T-cell (primary cell): ENCODE data around the gene TIAL1. TPM values are rescaled to one million over a fixed set of nuclear protein-coding genes. Genes with fewer than 3 reads are reported as not detected.

Source experiments
- ATAC-seq, 4 experiments: fragments of 200-7000 bp in 3 of 4; fragments of 150-1000 bp in 1 of 4; cut with Tn5 transposase; replicated peaks in 1 of 4; 1 replicate in 3 of 4; 2 replicates in 1 of 4; pipeline ENCODE4 v1.10.0; 2021; ENCODE audit warnings: moderate library complexity in 3 of 4, mild to moderate bottlenecking in 2 of 4, moderate number of reproducible peaks in 1 of 4
- CTCF ChIA-PET, 2 donors: fragments of 300-600 bp; sonication (Branson Sonifier 250); formaldehyde crosslinking; loops; one replicate each; lab custom pipeline; 2022; ENCODE audit warnings: antibody characterized with exemption in 2 of 2; lab: Charles Lee
- POLR2A ChIA-PET, 2 donors: fragments of 300-600 bp; sonication (Branson Sonifier 250); formaldehyde crosslinking; loops; one replicate each; lab custom pipeline; 2022; ENCODE audit warnings: antibody characterized with exemption in 2 of 2; lab: Charles Lee
- DNase-seq, 35 experiments: peaks; one replicate each; pipeline versions ENCODE4 v3.0.0 to v3.0.0-alpha.2; 2013 to 2023
- H3K27ac ChIP-seq: one replicate; pipeline ENCODE4 v1.5.1; 2013; ENCODE audit warnings: low read length
- H3K27me3 ChIP-seq, 2 experiments: replicated peaks in 1 of 2; 1 replicate in 1 of 2; 2 replicates in 1 of 2; pipeline versions ENCODE4 v1.6.1 to v1.7.0; 2013; ENCODE audit warnings: low read length in 1 of 2, mixed read lengths in 1 of 2; ENCODE audit not compliant: control insufficient read depth in 2 of 2, insufficient read depth in 2 of 2; ENCODE audit errors: extremely low read depth in 1 of 2
- H3K36me3 ChIP-seq, 2 donors: 1 replicate in 1 of 2; 2 replicates in 1 of 2; pipeline versions ENCODE4 v1.6.1 to v1.7.0; 2013; ENCODE audit warnings: low read length in 1 of 2; ENCODE audit not compliant: control insufficient read depth in 2 of 2, insufficient read depth in 1 of 2; ENCODE audit errors: extremely low read depth in 1 of 2
- H3K4me1 ChIP-seq, 2 experiments: 1 replicate in 1 of 2; 2 replicates in 1 of 2; pipeline versions ENCODE4 v1.6.1 to v1.7.0; 2013; ENCODE audit warnings: low read length in 2 of 2, mixed read lengths in 1 of 2; ENCODE audit not compliant: insufficient read depth in 2 of 2, control insufficient read depth in 1 of 2; ENCODE audit errors: extremely low read depth in 1 of 2
- H3K4me3 ChIP-seq, 2 donors: 1 replicate in 1 of 2; 2 replicates in 1 of 2; pipeline versions ENCODE4 v1.5.1 to v1.7.0; 2013; ENCODE audit warnings: mild to moderate bottlenecking in 2 of 2, low read length in 1 of 2, moderate library complexity in 1 of 2; ENCODE audit not compliant: control insufficient read depth in 1 of 2; ENCODE audit errors: extremely low read depth in 1 of 2
- H3K9me3 ChIP-seq: 2 replicates; pipeline ENCODE4 v1.7.0; 2013
- H3K27ac Mint-ChIP-seq, 2 donors: one replicate each; pipeline ENCODE4 v1.8.0; 2020 to 2021; ENCODE audit warnings: mild to moderate bottlenecking in 2 of 2, mixed read lengths in 2 of 2
- H3K27me3 Mint-ChIP-seq, 2 donors: one replicate each; pipeline ENCODE4 v1.8.0; 2021 to 2022; ENCODE audit warnings: mixed read lengths in 2 of 2
- H3K36me3 Mint-ChIP-seq: one replicate; pipeline ENCODE4 v1.8.0; 2021; ENCODE audit warnings: mixed read lengths
- H3K4me1 Mint-ChIP-seq, 3 donors: one replicate each; pipeline ENCODE4 v1.8.0; 2020 to 2022; ENCODE audit warnings: mixed read lengths in 3 of 3, mild to moderate bottlenecking in 1 of 3
- H3K4me3 Mint-ChIP-seq, 3 donors: one replicate each; pipeline ENCODE4 v1.8.0; 2020 to 2022; ENCODE audit warnings: mild to moderate bottlenecking in 3 of 3, mixed read lengths in 3 of 3, moderate library complexity in 3 of 3
- H3K9me3 Mint-ChIP-seq, 3 donors: one replicate each; pipeline ENCODE4 v1.8.0; 2020 to 2022; ENCODE audit warnings: mixed read lengths in 3 of 3
- WGBS: methylation state at CpG from one replicate; pipeline ENCODE4 v1.1.5; 2013; ENCODE audit warnings: missing lambda C conversion rate; ENCODE audit not compliant: insufficient coverage; 5-methylcytosine and 5-hydroxymethylcytosine counted together
- total RNA-seq, 35 experiments: library from RNA in 6 of 35; stranded (reverse) in 6 of 35; fragments of 120-200 nt in 1 of 35; gene quantifications; one replicate each; pipeline versions ENCODE4 v1.2.1 to v1.2.4 and lab custom pipeline; 2013 to 2026

Gene TIAL1
- total RNA-seq, 5 donors from 2014 or later (not counting 1 experiment from before 2014, with no cell fraction given) = 147 to 197 (median 156) TPM

DNA sequence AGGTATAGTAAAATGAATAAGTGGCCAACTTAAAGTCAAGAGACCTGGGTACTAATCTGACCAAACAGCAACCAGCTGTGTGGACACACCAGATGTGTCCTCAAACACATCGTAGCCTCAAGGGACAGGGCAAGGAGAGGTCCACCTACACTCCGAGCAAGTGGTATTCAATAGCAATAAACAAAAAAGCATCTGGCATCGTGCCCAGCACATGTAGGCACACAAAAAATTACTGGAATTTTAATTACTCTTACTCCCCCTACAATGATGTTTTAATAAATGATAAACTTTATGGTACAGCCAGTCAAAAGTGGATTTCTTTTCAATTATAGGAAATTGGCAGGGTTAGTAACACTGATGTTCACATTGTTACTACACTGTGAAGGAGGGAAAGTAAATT, 50.8 kb downstream of the TIAL1 start:
- Histone ChIP-seq H3K27ac (no peak overlapping the region), H3K36me3 (no peaks in the 10 kb centered on the region), H3K4me1 (peaks cover 0 to 15% of the 10 kb centered on the region in 2 experiments), H3K27me3 (peaks cover 0 to 7% of the 10 kb centered on the region in 2 experiments), H3K4me3 (no peak overlapping the region), H3K9me3 (no peaks in the 10 kb centered on the region)
- H3K36me3 Mint-ChIP-seq = no peaks in the 10 kb centered on the region
- peaks cover 3 to 15% (median 12%) of the 10 kb centered on the region in 3 donors for H3K4me1 Mint-ChIP-seq
- no peak overlapping the region for H3K4me3 Mint-ChIP-seq
- ChIA-PET CTCF (no interaction called here), POLR2A (interaction anchor here in 1 of 2 donors (0.6 kb wide), 1 partner anchor 273 kb away, joined by 5 read pairs; no protein-coding TSS in a partner anchor)
- no peaks in the 10 kb centered on the region for H3K9me3 Mint-ChIP-seq
- ATAC-seq (no peak), DNase-seq (no peak)
- peaks cover 0 to 12% of the 10 kb centered on the region in 2 donors for H3K27me3 Mint-ChIP-seq
- H3K27ac Mint-ChIP-seq = no peak overlapping the region
- WGBS = no CpG with 5 or more reads among the region's 3 CpGs

DNA sequence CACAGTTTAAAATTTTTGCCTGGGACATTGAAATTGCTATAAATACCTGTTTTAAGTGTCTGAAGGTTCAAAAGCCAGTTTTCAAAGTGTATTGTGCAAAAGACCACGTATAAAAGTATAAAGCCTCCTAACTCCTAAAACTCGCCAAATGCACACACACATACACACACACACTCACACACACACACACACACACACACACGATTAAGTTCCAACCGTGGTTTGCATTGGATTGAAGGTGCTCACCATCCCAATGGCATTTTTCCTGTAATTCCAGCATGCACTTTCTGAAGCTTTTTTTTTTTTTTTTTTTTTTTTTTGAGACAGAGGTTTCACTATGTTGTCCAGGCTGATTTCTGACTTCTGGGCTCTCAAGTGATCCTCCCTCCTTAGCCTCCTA, 51.5 kb downstream of the TIAL1 start:
- WGBS = 0% methylated on average over 1 of the region's 4 CpGs
- H3K4me1 ChIP-seq = peaks cover 1 to 20% of the 10 kb centered on the region in 2 experiments
- ChIA-PET CTCF (interaction anchor here (0.6 kb wide), 2 partner anchors 51 to 427 kb away, joined by 3 to 6 read pairs; no protein-coding TSS in a partner anchor), POLR2A (interaction anchor here in 1 of 2 donors (0.6 kb wide), 1 partner anchor 12 kb away, joined by 3 read pairs; no protein-coding TSS in a partner anchor)
- ATAC-seq (no peak), DNase-seq (no peak)
- no peaks in the 10 kb centered on the region for H3K36me3 Mint-ChIP-seq
- H3K27me3 Mint-ChIP-seq = peaks cover 0 to 12% of the 10 kb centered on the region in 2 donors
- H3K4me3 Mint-ChIP-seq = no peak overlapping the region
- H3K9me3 ChIP-seq = no peaks in the 10 kb centered on the region
- H3K27ac Mint-ChIP-seq = no peak overlapping the region
- H3K4me3 ChIP-seq = no peak overlapping the region
- H3K27ac ChIP-seq = no peak overlapping the region
- H3K27me3 ChIP-seq = peaks cover 0 to 7% of the 10 kb centered on the region in 2 experiments
- no peaks in the 10 kb centered on the region for H3K36me3 ChIP-seq
- H3K4me1 Mint-ChIP-seq = peaks cover 9 to 22% (median 19%) of the 10 kb centered on the region in 3 donors
- no peaks in the 10 kb centered on the region for H3K9me3 Mint-ChIP-seq

- peaks cover 21 to 35% (median 31%) of the 10 kb centered on the region in 3 donors for H3K4me1 Mint-ChIP-seq
- 83% methylated on average over 12 of the region's 19 CpGs for WGBS
- no peaks in the 10 kb centered on the region for H3K36me3 ChIP-seq
- peak overlapping the region; percentile 83 to 92 (median 89) for H3K4me3 Mint-ChIP-seq
- peaks cover 6 to 33% of the 10 kb centered on the region in 2 experiments for H3K4me1 ChIP-seq
- no peaks in the 10 kb centered on the region for H3K9me3 ChIP-seq
- no peaks in the 10 kb centered on the region for H3K36me3 Mint-ChIP-seq
- H3K27ac Mint-ChIP-seq = peak overlapping the region; percentile 87 to 93
- H3K27me3 Mint-ChIP-seq = peaks cover 0 to 11% of the 10 kb centered on the region in 2 donors
- H3K27me3 ChIP-seq = peaks cover 0 to 7% of the 10 kb centered on the region in 2 experiments
- DNase-seq (no peak), ATAC-seq (no peak)
- H3K4me3 ChIP-seq = no peak overlapping the region
- H3K9me3 Mint-ChIP-seq = no peaks in the 10 kb centered on the region
- ChIA-PET POLR2A (interaction anchor here in 1 of 2 donors (0.5 kb wide), 1 partner anchor 380 kb away, joined by 8 read pairs; no protein-coding TSS in a partner anchor), CTCF (interaction anchor here (0.6 to 2.5 kb wide), 9 partner anchors 14 to 344 kb away, joined by 3 to 12 read pairs (median 5); no protein-coding TSS in a partner anchor)
- H3K27ac ChIP-seq = no peak overlapping the region
These were observed 52.7 kb downstream of the TIAL1 start for GRCh38 chr10:119543814-119544642.

- Histone ChIP-seq H3K9me3 (no peaks in the 10 kb centered on the region), H3K4me1 (peaks cover 10 to 41% of the 10 kb centered on the region in 2 experiments), H3K4me3 (peak overlapping the region; percentile 66 to 95), H3K27ac (no peak overlapping the region), H3K27me3 (peaks cover 0 to 7% of the 10 kb centered on the region in 2 experiments), H3K36me3 (no peaks in the 10 kb centered on the region)
- Mint-ChIP-seq H3K4me1 (peaks cover 29 to 43% (median 40%) of the 10 kb centered on the region in 3 donors), H3K4me3 (peak overlapping the region; percentile 83 to 92 (median 89)), H3K9me3 (no peaks in the 10 kb centered on the region), H3K27me3 (peaks cover 0 to 5% of the 10 kb centered on the region in 2 donors), H3K27ac (peak overlapping the region; percentile 87 to 93), H3K36me3 (no peaks in the 10 kb centered on the region)
- DNase-seq (peak; percentile 18 to 77 (median 51)), ATAC-seq (peak; percentile 49 to 58 (median 54))
- ChIA-PET POLR2A (interaction anchor here (0.5 kb wide), 2 partner anchors 95 to 379 kb away, joined by 5 to 8 read pairs; no protein-coding TSS in a partner anchor), CTCF (interaction anchor here (0.6 to 2.5 kb wide), 13 partner anchors 13 to 344 kb away, joined by 3 to 12 read pairs (median 4); no protein-coding TSS in a partner anchor)
- WGBS = under 1% methylated on average over 69 of the region's 78 CpGs
These were observed 53.6 kb downstream of the TIAL1 start for GRCh38 chr10:119542988-119543813.

DNA sequence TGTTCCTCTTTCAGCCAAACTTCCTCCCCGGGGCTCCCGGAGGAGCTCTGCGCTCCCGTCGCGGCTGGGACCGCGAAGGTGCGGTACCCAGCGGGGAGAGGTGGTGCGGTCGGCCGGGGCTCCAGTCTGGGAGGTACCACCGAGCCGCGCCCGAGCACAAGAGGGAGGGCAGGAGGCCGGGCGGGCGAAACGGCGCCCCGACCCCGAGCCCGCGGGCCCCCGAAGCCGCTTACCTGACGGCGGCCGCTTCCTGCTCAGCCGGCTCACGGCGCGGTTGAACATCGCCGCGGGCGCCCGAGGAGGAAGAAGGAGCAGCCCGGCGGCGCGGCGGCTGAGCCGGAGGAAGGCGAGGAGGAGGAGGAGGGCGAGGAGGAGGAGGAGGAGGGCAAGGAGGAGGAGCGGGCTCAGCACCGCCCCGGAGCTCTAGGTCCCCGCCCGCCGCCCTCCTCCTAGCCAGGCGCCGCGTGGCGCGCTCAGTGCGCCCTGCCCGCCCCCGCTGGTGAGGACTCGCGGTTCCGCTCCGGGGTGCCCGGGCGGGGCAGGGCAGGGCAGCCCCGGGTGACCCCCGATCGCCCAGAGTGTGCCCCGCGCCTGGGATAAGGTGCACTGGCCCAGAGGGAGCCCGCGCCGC, 54.3 kb downstream of the TIAL1 start, which contains the start of gene RGS10:
Gene RGS10, minus strand, starts transcription at position 363 of the 631 bp plus-strand sequence. Its CDS starts 81 bp downstream, at position 282.
- Mint-ChIP-seq H3K36me3 (no peaks in the 10 kb centered on the region), H3K27me3 (peaks cover 0 to 3% of the 10 kb centered on the region in 2 donors), H3K4me1 (peaks cover 37 to 50% (median 47%) of the 10 kb centered on the region in 3 donors), H3K9me3 (no peaks in the 10 kb centered on the region), H3K27ac (peak within 1 kb of the TSS; percentile 96 to 98), H3K4me3 (peak within 1 kb of the TSS; percentile 83 to 92 (median 89))
- Histone ChIP-seq H3K27me3 (peaks cover 0 to 4% of the 10 kb centered on the region in 2 experiments), H3K4me1 (peaks cover 15 to 49% of the 10 kb centered on the region in 2 experiments), H3K36me3 (no peaks in the 10 kb centered on the region), H3K27ac (peak within 1 kb of the TSS; percentile 66), H3K4me3 (peak within 1 kb of the TSS; percentile 84 to 95), H3K9me3 (no peaks in the 10 kb centered on the region)
- DNase-seq (peak; percentile 53 to 89 (median 72)), ATAC-seq (peak; percentile 81 to 85 (median 82))
- ChIA-PET POLR2A (interaction anchor here (0.5 to 1.0 kb wide), 2 partner anchors 53 to 96 kb away, joined by 3 to 5 read pairs; no protein-coding TSS in a partner anchor), CTCF (interaction anchor here (0.6 to 2.5 kb wide), 11 partner anchors 12 to 343 kb away, joined by 3 to 12 read pairs (median 4); no protein-coding TSS in a partner anchor)
- under 1% methylated on average over 68 of the region's 76 CpGs for WGBS
